ENCODE measurements around the gene SMAD3.

DNA sequence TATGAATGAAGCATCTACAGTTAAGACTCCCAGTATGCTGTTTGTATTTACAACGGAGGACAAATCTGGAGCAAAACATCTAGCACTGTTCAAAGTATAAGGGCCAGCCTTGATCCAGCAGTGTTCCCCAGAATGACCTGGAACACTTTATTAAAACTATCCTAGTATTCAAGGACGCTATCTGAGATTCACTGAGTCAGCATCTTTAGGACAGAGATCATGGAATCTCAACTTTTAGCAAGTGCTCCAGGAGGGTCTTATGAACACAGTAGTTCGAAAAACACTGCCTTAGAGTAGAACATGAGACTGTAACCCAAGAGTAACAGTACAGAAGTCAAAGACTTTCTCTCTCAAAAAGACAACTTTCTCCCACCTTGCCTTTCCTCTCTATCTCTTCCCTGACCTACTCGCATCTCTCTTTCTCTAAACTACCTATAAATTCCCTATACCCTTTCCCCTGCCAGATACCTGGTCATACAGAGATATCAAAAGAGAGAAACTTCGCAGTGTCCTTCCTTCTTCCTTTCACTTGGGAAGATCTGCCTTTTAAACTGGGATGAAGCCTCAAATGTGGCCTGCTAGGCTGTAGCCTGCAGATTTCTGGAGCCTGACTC, 145.3 kb downstream of the SMAD3 start:
- TF ChIP-seq POLR2A (IDR thresholded peaks at IDR 0.05; ENCODE audit: low read length) = no peak
- TF ChIP-seq GATA1 (IDR thresholded peaks at IDR 0.05; ENCODE audit: low read depth, low read length) = no peak

Data from erythroblast (primary cell).